Testis (tissue), 2 donors: ENCODE data around the gene METTL3.

Experiments used
- CTCF ChIP-seq, 3 experiments: fragments of 450-650 bp in 2 of 3; fragments of 200-600 bp in 1 of 3; sonication (generic) in 1 of 3; IDR thresholded peaks; one replicate each; pipeline ENCODE4 v1.5.1; 2016 to 2019; ENCODE audit warnings: antibody characterized with exemption in 3 of 3, mild to moderate bottlenecking in 2 of 3, moderate library complexity in 1 of 3
- POLR2A ChIP-seq: fragments of 450-650 bp; IDR thresholded peaks from one replicate; pipeline ENCODE4 v1.6.1; 2017; ENCODE audit warnings: antibody characterized with exemption, mild to moderate bottlenecking, moderate library complexity

- TF ChIP-seq CTCF (IDR thresholded peaks at IDR 0.05) (no peak), POLR2A (no peak)
Observed at GRCh38 chr14:21536418-21537089, 25.4 kb upstream of the METTL3 start.
